ENCODE data around the gene PCSK5. TPM values are rescaled to one million over a fixed set of nuclear protein-coding genes. Genes with fewer than 3 reads are reported as not detected.

Gene PCSK5
- total and polyA plus RNA-seq, 2 donors (not counting 1 experiment from before 2014, with no cell fraction given) = 0.09 TPM; not detected in 1

DNA sequence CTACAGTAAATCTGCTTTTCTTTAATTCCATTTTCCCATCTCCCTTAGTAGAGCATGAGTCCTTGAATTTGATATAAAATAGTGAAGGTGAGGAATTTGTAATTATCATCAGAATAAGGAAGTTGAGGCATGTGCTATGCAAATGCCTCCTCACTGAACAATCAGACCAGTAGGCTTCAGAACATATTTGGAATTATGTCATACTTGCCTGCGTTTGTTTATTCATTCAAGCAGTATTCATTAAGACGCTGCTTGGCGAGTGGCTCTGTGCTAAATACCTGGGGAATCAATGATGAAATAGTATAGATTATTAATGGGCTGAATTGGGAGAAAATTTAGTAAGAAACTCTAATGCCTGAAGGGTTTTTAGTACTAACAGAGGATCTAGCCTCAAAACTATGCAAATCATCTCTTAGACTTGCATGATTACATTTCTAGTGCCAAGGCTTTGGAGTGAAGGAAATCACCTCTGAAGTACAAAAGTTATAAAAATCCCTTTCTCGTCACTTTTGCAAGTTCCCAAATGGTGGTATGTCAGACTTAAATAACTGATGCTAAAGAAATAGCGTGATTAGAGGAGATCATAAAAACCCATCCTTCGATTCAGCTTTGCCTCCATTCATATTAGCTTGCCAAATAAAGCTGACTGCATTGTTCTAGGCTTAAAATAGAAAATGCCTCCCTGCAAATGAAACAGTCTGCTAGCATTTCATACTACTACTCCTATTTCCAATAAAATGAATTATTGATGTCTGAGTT, 141.7 kb downstream of the PCSK5 start:
- Mint-ChIP-seq H3K27ac (no peak overlapping the region), H3K9me3 (ENCODE audit: insufficient read depth) (no peaks in the 10 kb centered on the region), H3K4me3 (no peak overlapping the region), H3K4me1 (no peaks in the 10 kb centered on the region), H3K27me3 (no peaks in the 10 kb centered on the region)
- no peaks in the 10 kb centered on the region for H3K27me3 ChIP-seq (replicated peaks in 1 of 4; ENCODE audit: control extremely low read depth in 1 of 4, control insufficient read depth in 3 of 4, insufficient read depth in 4 of 4, low read length in 3 of 4)
- POLR2A ChIA-PET = no interaction called here
- no peak overlapping the region for H2AFZ ChIP-seq (ENCODE audit: insufficient read depth, low read depth, low read length, poor library complexity, severe bottlenecking)
- intact Hi-C loops (cut with micrococcal nuclease) = no loop called here
- CTCF ChIA-PET = no interaction called here
- no peaks in the 10 kb centered on the region for H3K79me2 ChIP-seq (ENCODE audit: control insufficient read depth, insufficient read depth, low read length)
- H3K9ac ChIP-seq (ENCODE audit: low read length) = no peak overlapping the region
- H3K4me2 ChIP-seq (replicated peaks; ENCODE audit: low read depth, low read length, poor library complexity, severe bottlenecking) = no peak overlapping the region
- WGBS (ENCODE audit: insufficient coverage) = no CpG with 5 or more reads among the region's 6 CpGs
- no peaks in the 10 kb centered on the region for H3K4me1 ChIP-seq (ENCODE audit: control insufficient read depth in 2 of 2, insufficient read depth in 2 of 2, low read length in 2 of 2)
- no peaks in the 10 kb centered on the region for H3K9me3 ChIP-seq (ENCODE audit: control extremely low read depth in 1 of 3, control insufficient read depth in 2 of 3, insufficient read depth in 1 of 3, low read length in 2 of 3)
- no peaks in the 10 kb centered on the region for H4K20me1 ChIP-seq (ENCODE audit: control insufficient read depth, insufficient read depth, low read length, poor library complexity, severe bottlenecking)
- DNase-seq (no peak), ATAC-seq (ENCODE audit: low read depth) (no peak)
- no peaks in the 10 kb centered on the region for H3K36me3 ChIP-seq (replicated peaks in 1 of 2; ENCODE audit: control extremely low read depth in 1 of 2, control insufficient read depth in 1 of 2, extremely low read depth in 1 of 2, insufficient read depth in 2 of 2, low read length in 1 of 2)
- no peak overlapping the region for H3K27ac ChIP-seq (ENCODE audit: low read length in 2 of 2)
- H3K4me3 ChIP-seq (ENCODE audit: control extremely low read depth in 1 of 5, extremely low read depth in 1 of 5, insufficient read depth in 1 of 5, low read depth in 2 of 5, low read length in 4 of 5) = no peak overlapping the region
- no peak for TF ChIP-seq CTCF (IDR thresholded peaks at IDR 0.05)
- TF ChIP-seq EZH2 (IDR thresholded peaks at IDR 0.05; ENCODE audit: borderline replicate concordance, insufficient read depth, low read depth, low read length, poor library complexity, severe bottlenecking) = no peak

DNA sequence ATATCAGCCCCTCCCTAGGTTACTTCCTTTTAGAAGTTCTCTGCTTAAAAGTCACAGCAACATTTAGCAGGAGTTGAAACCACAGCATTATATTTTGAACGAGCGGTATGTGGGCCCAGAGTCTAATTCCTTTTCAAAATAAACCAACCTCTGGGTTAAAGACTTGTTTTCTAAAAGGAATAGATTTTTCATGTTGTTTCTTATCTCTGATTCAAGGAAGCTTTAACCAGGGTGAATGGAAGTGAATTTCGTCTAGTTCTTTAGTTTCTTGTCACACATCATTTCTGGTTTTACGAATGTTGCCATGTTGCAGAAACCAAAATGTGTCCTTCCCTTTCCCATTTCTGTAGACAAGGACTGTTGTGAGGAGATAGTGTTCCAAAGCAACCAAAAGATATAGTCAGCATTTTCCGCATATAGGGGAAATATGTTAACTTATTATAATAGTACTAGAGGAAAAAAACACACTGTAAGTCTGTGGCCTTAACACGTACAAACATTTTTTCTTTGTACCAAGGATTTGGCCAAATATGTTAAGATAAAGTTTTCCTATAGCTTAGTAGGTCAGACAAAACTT, 142.4 kb downstream of the PCSK5 start:
- Histone ChIP-seq H3K9ac (ENCODE audit: low read length) (no peak overlapping the region), H3K27me3 (replicated peaks in 1 of 4; ENCODE audit: control extremely low read depth in 1 of 4, control insufficient read depth in 3 of 4, insufficient read depth in 4 of 4, low read length in 3 of 4) (no peaks in the 10 kb centered on the region), H3K79me2 (ENCODE audit: control insufficient read depth, insufficient read depth, low read length) (no peaks in the 10 kb centered on the region), H3K4me3 (ENCODE audit: control extremely low read depth in 1 of 5, extremely low read depth in 1 of 5, insufficient read depth in 1 of 5, low read depth in 2 of 5, low read length in 4 of 5) (no peak overlapping the region), H3K9me3 (ENCODE audit: control extremely low read depth in 1 of 3, control insufficient read depth in 2 of 3, insufficient read depth in 1 of 3, low read length in 2 of 3) (no peaks in the 10 kb centered on the region), H3K27ac (ENCODE audit: low read length in 2 of 2) (no peak overlapping the region), H4K20me1 (ENCODE audit: control insufficient read depth, insufficient read depth, low read length, poor library complexity, severe bottlenecking) (no peaks in the 10 kb centered on the region), H3K4me1 (ENCODE audit: control insufficient read depth in 2 of 2, insufficient read depth in 2 of 2, low read length in 2 of 2) (no peaks in the 10 kb centered on the region), H2AFZ (ENCODE audit: insufficient read depth, low read depth, low read length, poor library complexity, severe bottlenecking) (no peak overlapping the region), H3K4me2 (replicated peaks; ENCODE audit: low read depth, low read length, poor library complexity, severe bottlenecking) (no peak overlapping the region), H3K36me3 (replicated peaks in 1 of 2; ENCODE audit: control extremely low read depth in 1 of 2, control insufficient read depth in 1 of 2, extremely low read depth in 1 of 2, insufficient read depth in 2 of 2, low read length in 1 of 2) (no peaks in the 10 kb centered on the region)
- no peak for DNase-seq
- WGBS (ENCODE audit: insufficient coverage) = no CpG with 5 or more reads among the region's 6 CpGs
- no peaks in the 10 kb centered on the region for H3K4me1 Mint-ChIP-seq
- ChIA-PET POLR2A (no interaction called here), CTCF (no interaction called here)
- H3K27ac Mint-ChIP-seq = no peak overlapping the region
- TF ChIP-seq EZH2 (IDR thresholded peaks at IDR 0.05; ENCODE audit: borderline replicate concordance, insufficient read depth, low read depth, low read length, poor library complexity, severe bottlenecking) (no peak), CTCF (IDR thresholded peaks at IDR 0.05) (no peak)
- intact Hi-C loops (cut with micrococcal nuclease) = no loop called here
- no peak for ATAC-seq (ENCODE audit: low read depth)
- no peaks in the 10 kb centered on the region for H3K27me3 Mint-ChIP-seq
- H3K4me3 Mint-ChIP-seq = no peak overlapping the region
- H3K9me3 Mint-ChIP-seq (ENCODE audit: insufficient read depth) = no peaks in the 10 kb centered on the region
